ENCODE measurements around the gene MITD1. TPM values are rescaled to one million over a fixed set of nuclear protein-coding genes. Genes with fewer than 3 reads are reported as not detected.
"Not testable (repeated sequence)": the region's sequence is repeated elsewhere in the genome, so short reads cannot be mapped to it uniquely, and the experiment has no call there.

The MITD1 gene
- total RNA-seq, 4 donors from 2014 or later = 18.3 to 30.8 (median 27.2) TPM

DNA sequence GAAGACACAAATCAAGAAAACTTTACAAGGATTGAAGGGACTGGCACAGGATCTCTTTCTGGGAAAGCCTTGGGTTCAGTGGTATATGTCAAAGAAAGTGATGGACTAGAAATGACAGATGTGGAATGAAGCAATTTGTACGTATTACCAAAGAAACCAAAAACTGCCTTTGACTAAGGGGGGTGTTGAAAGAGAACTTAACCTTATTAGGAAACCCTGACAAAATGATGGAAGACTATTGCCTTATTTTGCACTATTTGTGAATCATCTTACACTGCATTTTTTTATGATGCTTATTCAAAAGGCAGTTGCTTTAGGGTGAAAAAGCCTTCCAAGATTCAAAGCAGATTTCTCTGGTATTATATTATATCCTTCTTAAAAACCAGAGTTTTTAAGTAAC is 30.2 kb downstream of the MITD1 start:
- Histone ChIP-seq H3K36me3 (no peaks in the 10 kb centered on the region), H3K27me3 (no peaks in the 10 kb centered on the region), H3K27ac (no peak overlapping the region), H3K9me3 (no peaks in the 10 kb centered on the region), H3K4me1 (peaks cover 0 to 13% (median 10%) of the 10 kb centered on the region in 4 donors), H3K4me3 (no peak overlapping the region)
- no peak for DNase-seq (ENCODE audit: low spot score in 2 of 2)
- no peak for TF ChIP-seq POLR2A (IDR thresholded peaks at IDR 0.05)
- WGBS, 2 donors = 81 to 97% methylated on average over 1 of the region's 1 CpG

GRCh38 chr2:99141110-99142108 is 39.4 kb downstream of the MITD1 start, which contains the start of gene C2orf15:
C2orf15 (plus strand) TSS chr2:99141707; CDS start chr2:99150559, 8,852 bp downstream.
- H3K36me3 ChIP-seq = no peaks in the 10 kb centered on the region
- H3K4me3 ChIP-seq = peak within 1 kb of the TSS; percentile 58 to 91 (median 74)
- H3K4me1 ChIP-seq = peaks cover 0 to 19% (median 0%) of the 10 kb centered on the region in 4 donors
- DNase-seq (ENCODE audit: low spot score in 2 of 2) = peak; percentile 84 to 94
- H3K27ac ChIP-seq = peak within 1 kb of the TSS; percentile 18 to 91 (median 87)
- no peaks in the 10 kb centered on the region for H3K9me3 ChIP-seq
- 1% methylated on average over 40 to 63 of the region's 84 CpGs for WGBS, 2 donors
- H3K27me3 ChIP-seq = no peaks in the 10 kb centered on the region
- TF ChIP-seq EP300 (IDR thresholded peaks at IDR 0.05) (peak in 1 of 2 donors; percentile 90), POLR2A (IDR thresholded peaks at IDR 0.05) (peak in 1 of 2 donors; percentile 93)
- TF ChIP-seq, protein P1, sequence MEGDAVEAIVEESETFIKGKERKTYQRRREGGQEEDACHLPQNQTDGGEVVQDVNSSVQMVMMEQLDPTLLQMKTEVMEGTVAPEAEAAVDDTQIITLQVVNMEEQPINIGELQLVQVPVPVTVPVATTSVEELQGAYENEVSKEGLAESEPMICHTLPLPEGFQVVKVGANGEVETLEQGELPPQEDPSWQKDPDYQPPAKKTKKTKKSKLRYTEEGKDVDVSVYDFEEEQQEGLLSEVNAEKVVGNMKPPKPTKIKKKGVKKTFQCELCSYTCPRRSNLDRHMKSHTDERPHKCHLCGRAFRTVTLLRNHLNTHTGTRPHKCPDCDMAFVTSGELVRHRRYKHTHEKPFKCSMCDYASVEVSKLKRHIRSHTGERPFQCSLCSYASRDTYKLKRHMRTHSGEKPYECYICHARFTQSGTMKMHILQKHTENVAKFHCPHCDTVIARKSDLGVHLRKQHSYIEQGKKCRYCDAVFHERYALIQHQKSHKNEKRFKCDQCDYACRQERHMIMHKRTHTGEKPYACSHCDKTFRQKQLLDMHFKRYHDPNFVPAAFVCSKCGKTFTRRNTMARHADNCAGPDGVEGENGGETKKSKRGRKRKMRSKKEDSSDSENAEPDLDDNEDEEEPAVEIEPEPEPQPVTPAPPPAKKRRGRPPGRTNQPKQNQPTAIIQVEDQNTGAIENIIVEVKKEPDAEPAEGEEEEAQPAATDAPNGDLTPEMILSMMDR (IDR thresholded peaks at IDR 0.05) = no peak

- no peaks in the 10 kb centered on the region for H3K27me3 ChIP-seq
- H3K9me3 ChIP-seq = no peaks in the 10 kb centered on the region
- no peaks in the 10 kb centered on the region for H3K36me3 ChIP-seq
- peak overlapping the region; percentile 58 to 91 (median 74) for H3K4me3 ChIP-seq
- TF ChIP-seq, protein P1 (IDR thresholded peaks at IDR 0.05) = peak in 1 of 5 experiments; percentile 13
- TF ChIP-seq EP300 (IDR thresholded peaks at IDR 0.05) (no peak), POLR2A (IDR thresholded peaks at IDR 0.05) (peak in 1 of 2 donors; percentile 62)
- peak overlapping the region; percentile 18 to 91 (median 87) for H3K27ac ChIP-seq
- peaks cover 0 to 19% (median 0%) of the 10 kb centered on the region in 4 donors for H3K4me1 ChIP-seq
- no peak for DNase-seq (ENCODE audit: low spot score in 2 of 2)
- WGBS, 2 donors = 0 to 1% methylated on average over 3 to 20 of the region's 21 CpGs
Observed at GRCh38 chr2:99140860-99141109, 40.1 kb downstream of the MITD1 start.

DNA sequence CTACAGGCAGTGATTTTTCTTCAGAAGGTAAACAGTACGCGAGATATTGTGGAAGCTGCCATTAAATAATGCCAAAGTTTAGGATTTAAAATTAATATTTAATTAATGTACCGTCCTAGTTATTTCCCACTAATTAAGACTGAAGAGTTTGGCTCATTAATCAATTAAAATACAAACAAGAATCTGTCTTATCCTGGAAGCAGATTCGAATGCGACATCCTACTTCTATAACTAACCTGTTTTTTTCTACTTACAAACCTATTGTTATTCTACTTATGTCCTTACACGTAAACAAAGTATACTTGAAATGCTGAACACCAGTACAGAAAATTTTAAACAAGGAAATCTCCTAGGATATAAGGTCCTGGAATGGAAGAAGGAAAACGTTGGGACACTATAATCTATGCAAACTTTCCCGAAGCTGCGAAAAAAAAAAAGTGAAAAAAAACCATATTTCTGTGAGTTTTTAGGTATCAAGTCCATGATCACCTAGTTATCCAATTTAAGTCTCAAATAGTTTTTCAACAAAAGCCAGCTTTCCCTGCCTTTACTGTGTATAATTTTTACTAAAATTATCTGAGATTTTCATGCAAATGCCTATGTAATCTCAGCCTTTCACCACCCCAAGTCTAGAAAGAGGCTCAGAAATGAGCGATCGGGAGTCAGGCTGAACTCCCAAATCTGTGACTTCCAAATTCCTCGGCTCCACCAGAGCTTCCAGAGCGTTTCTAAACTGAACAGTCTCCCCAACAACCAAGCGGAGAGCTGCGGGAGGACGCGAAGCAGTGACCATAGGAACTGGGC is 40.6 kb downstream of the MITD1 start:
- Histone ChIP-seq H3K27me3 (no peaks in the 10 kb centered on the region), H3K36me3 (no peaks in the 10 kb centered on the region), H3K4me3 (peak overlapping the region; percentile 58 to 91 (median 74)), H3K27ac (peak overlapping the region; percentile 18 to 91 (median 87)), H3K4me1 (peaks cover 0 to 19% (median 0%) of the 10 kb centered on the region in 4 donors), H3K9me3 (no peaks in the 10 kb centered on the region)
- TF ChIP-seq POLR2A (IDR thresholded peaks at IDR 0.05) = no peak
- no peak for TF ChIP-seq EP300 (IDR thresholded peaks at IDR 0.05)
- TF ChIP-seq, protein P1 (IDR thresholded peaks at IDR 0.05) = no peak
- WGBS, 2 donors = 23 to 24% methylated on average over 17 of the region's 17 CpGs
- no peak for DNase-seq (ENCODE audit: low spot score in 2 of 2)

GRCh38 chr2:99139003-99139402 is 41.9 kb downstream of the MITD1 start:
- H3K27me3 ChIP-seq = no peaks in the 10 kb centered on the region
- H3K36me3 ChIP-seq = no peaks in the 10 kb centered on the region
- TF ChIP-seq POLR2A (IDR thresholded peaks at IDR 0.05) = no peak
- TF ChIP-seq EP300 (IDR thresholded peaks at IDR 0.05) = no peak
- TF ChIP-seq, protein P1 (IDR thresholded peaks at IDR 0.05) = no peak
- no peak overlapping the region for H3K4me3 ChIP-seq
- H3K9me3 ChIP-seq = no peaks in the 10 kb centered on the region
- H3K27ac ChIP-seq = no peak overlapping the region
- H3K4me1 ChIP-seq = peaks cover 0 to 19% (median 0%) of the 10 kb centered on the region in 4 donors
- DNase-seq (ENCODE audit: low spot score in 2 of 2) = no peak
- 97 to 98% methylated on average over 4 of the region's 4 CpGs for WGBS, 2 donors

GRCh38 chr2:99135044-99135556 is 45.8 kb downstream of the MITD1 start:
- WGBS, 2 donors = 92 to 100% methylated on average over 2 of the region's 2 CpGs
- H3K27me3 ChIP-seq; H3K4me3 ChIP-seq; H3K4me1 ChIP-seq; H3K27ac ChIP-seq; DNase-seq (ENCODE audit: low spot score in 2 of 2); H3K36me3 ChIP-seq: not testable (repeated sequence)
- H3K9me3 ChIP-seq = peaks cover 0 to 30% (median 5%) of the 10 kb centered on the region in 4 donors

All from tibial nerve (tissue), 4 donors.